Activated CD8-positive, alpha-beta memory T cell treated with anti-CD3 and anti-CD28 coated beads for 36 hours (primary cell): ENCODE measurements around the gene MYO1D. TPM values are rescaled to one million over a fixed set of nuclear protein-coding genes. Genes with fewer than 3 reads are reported as not detected.

Experiments
- total RNA-seq, 2 experiments: library from RNA; stranded (reverse); gene quantifications; one replicate each; pipeline ENCODE4 v1.2.3, GENCODE V29; 2021

MYO1D gene
- total RNA-seq, 2 experiments from 2014 or later: 10.5 to 12.5 TPM

Other genes starting within 250 kb of the MYO1D start
- gene TMEM98, start 51.0 kb upstream of the MYO1D start, total RNA-seq: not detected
- gene SPACA3, start 114.7 kb upstream of the MYO1D start, total RNA-seq: not detected